ENCODE measurements around the gene WASF2.
"Not testable (repeated sequence)": the region's sequence is repeated elsewhere in the genome, so short reads cannot be mapped to it uniquely, and the experiment has no call there.

WASF2 gene

DNA sequence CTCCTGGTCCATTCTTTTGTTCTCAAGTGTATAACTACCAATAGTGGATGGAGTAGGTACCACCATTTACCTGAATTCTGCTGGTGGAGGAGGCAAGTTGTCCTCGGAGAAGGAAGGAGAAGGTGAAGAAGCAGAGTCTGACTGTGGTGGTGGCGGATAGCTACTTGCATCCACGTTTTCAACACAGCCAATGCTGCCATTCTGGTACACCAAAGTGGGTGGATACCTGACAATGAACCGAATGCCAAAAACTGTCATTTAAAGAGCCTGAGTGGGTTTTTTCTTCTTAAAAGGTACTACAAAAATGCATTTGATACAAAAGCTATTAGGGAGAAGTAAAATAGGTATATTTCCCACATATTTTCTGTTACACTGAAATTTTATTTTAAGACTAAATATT, 77.5 kb downstream of the WASF2 start:
- H3K27ac ChIP-seq (ENCODE audit: insufficient read depth, low read length, poor library complexity, severe bottlenecking) = no peak overlapping the region
- no peak overlapping the region for H3K4me3 ChIP-seq (ENCODE audit: insufficient read depth, low read depth, low read length, poor library complexity, severe bottlenecking)
- no peak for DNase-seq
- peaks cover 92% of the 10 kb centered on the region for H3K36me3 ChIP-seq (ENCODE audit: control insufficient read depth, insufficient read depth, low read length)
- no peaks in the 10 kb centered on the region for H3K9me3 ChIP-seq (ENCODE audit: control insufficient read depth, low read length)
- no peaks in the 10 kb centered on the region for H3K27me3 ChIP-seq (replicated peaks; ENCODE audit: control insufficient read depth, insufficient read depth, low read length, poor library complexity, severe bottlenecking)
- H3K4me1 ChIP-seq (ENCODE audit: control insufficient read depth, insufficient read depth, low read length, poor library complexity, severe bottlenecking) = no peaks in the 10 kb centered on the region

DNA sequence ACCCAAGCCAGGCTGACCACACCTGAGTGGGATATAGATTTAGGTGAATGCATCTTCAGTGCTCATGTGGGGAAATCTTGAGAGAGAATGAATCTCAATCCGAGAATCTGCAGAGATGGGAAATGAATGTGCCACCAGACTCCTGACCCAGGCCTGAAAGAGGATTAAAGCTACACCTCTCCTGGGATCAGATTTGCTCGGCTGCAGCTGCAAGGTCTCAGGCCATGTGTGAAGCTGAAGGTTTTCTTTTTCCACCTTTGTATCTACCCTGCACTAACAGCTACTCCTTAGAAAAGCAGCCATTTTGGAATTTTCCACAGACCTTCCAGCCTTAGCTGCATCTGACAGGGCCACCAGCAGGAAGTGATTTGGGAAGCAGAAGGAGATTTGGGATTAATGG, 79.3 kb downstream of the WASF2 start:
- H3K4me3 ChIP-seq (ENCODE audit: insufficient read depth, low read depth, low read length, poor library complexity, severe bottlenecking) = no peak overlapping the region
- H3K27me3 ChIP-seq (replicated peaks; ENCODE audit: control insufficient read depth, insufficient read depth, low read length, poor library complexity, severe bottlenecking) = no peaks in the 10 kb centered on the region

GRCh38 chr1:27409669-27410068, 80.3 kb downstream of the WASF2 start:
- H3K4me3 ChIP-seq (ENCODE audit: insufficient read depth, low read depth, low read length, poor library complexity, severe bottlenecking) = no peak overlapping the region
- no peaks in the 10 kb centered on the region for H3K27me3 ChIP-seq (replicated peaks; ENCODE audit: control insufficient read depth, insufficient read depth, low read length, poor library complexity, severe bottlenecking)
- no peaks in the 10 kb centered on the region for H3K4me1 ChIP-seq (ENCODE audit: control insufficient read depth, insufficient read depth, low read length, poor library complexity, severe bottlenecking)
- no peak for DNase-seq
- no peaks in the 10 kb centered on the region for H3K9me3 ChIP-seq (ENCODE audit: control insufficient read depth, low read length)
- H3K36me3 ChIP-seq (ENCODE audit: control insufficient read depth, insufficient read depth, low read length) = peaks cover 77% of the 10 kb centered on the region
- H3K27ac ChIP-seq (ENCODE audit: insufficient read depth, low read length, poor library complexity, severe bottlenecking) = no peak overlapping the region

More for the DNA sequence above, 79.3 kb downstream of the WASF2 start:
- Histone ChIP-seq H3K9me3 (ENCODE audit: control insufficient read depth, low read length) (no peaks in the 10 kb centered on the region), H3K36me3 (ENCODE audit: control insufficient read depth, insufficient read depth, low read length) (peaks cover 82% of the 10 kb centered on the region), H3K27ac (ENCODE audit: insufficient read depth, low read length, poor library complexity, severe bottlenecking) (no peak overlapping the region), H3K4me1 (ENCODE audit: control insufficient read depth, insufficient read depth, low read length, poor library complexity, severe bottlenecking) (no peaks in the 10 kb centered on the region)
- DNase-seq = no peak

DNA sequence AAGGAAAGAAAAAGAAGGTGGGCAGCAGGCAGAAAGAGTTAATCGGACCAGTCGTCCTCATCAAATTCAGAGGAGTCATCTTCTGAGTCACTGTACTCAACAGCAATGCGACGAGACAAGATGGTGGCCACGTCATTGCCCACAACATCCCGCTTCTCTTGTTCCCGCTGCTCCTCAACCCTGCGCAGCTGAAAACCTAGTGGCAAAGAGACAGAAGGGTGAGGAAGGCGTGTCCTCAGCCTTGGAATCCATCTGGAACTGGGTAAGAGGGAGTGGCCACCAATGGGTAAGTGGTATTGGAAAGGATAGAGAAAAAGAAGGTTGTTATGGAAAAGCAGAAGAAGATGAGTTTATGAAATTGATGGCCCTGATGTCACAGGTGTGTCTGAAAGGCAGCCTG, 81.8 kb downstream of the WASF2 start:
- Histone ChIP-seq H3K27me3 (replicated peaks; ENCODE audit: control insufficient read depth, insufficient read depth, low read length, poor library complexity, severe bottlenecking) (no peaks in the 10 kb centered on the region), H3K36me3 (ENCODE audit: control insufficient read depth, insufficient read depth, low read length) (peaks cover 63% of the 10 kb centered on the region), H3K4me3 (ENCODE audit: insufficient read depth, low read depth, low read length, poor library complexity, severe bottlenecking) (no peak overlapping the region), H3K4me1 (ENCODE audit: control insufficient read depth, insufficient read depth, low read length, poor library complexity, severe bottlenecking) (no peaks in the 10 kb centered on the region), H3K27ac (ENCODE audit: insufficient read depth, low read length, poor library complexity, severe bottlenecking) (no peak overlapping the region), H3K9me3 (ENCODE audit: control insufficient read depth, low read length) (no peaks in the 10 kb centered on the region)
- DNase-seq = no peak

- not testable (repeated sequence) for H3K27ac ChIP-seq (ENCODE audit: insufficient read depth, low read length, poor library complexity, severe bottlenecking); H3K4me1 ChIP-seq (ENCODE audit: control insufficient read depth, insufficient read depth, low read length, poor library complexity, severe bottlenecking); H3K4me3 ChIP-seq (ENCODE audit: insufficient read depth, low read depth, low read length, poor library complexity, severe bottlenecking); DNase-seq; H3K27me3 ChIP-seq (replicated peaks; ENCODE audit: control insufficient read depth, insufficient read depth, low read length, poor library complexity, severe bottlenecking); H3K9me3 ChIP-seq (ENCODE audit: control insufficient read depth, low read length)
- peaks cover 50% of the 10 kb centered on the region for H3K36me3 ChIP-seq (ENCODE audit: control insufficient read depth, insufficient read depth, low read length)
Observed at GRCh38 chr1:27406791-27407190, 83.2 kb downstream of the WASF2 start.

- no peaks in the 10 kb centered on the region for H3K9me3 ChIP-seq (ENCODE audit: control insufficient read depth, low read length)
- DNase-seq = no peak
- H3K4me3 ChIP-seq (ENCODE audit: insufficient read depth, low read depth, low read length, poor library complexity, severe bottlenecking) = no peak overlapping the region
- H3K27ac ChIP-seq (ENCODE audit: insufficient read depth, low read length, poor library complexity, severe bottlenecking) = no peak overlapping the region
- H3K27me3 ChIP-seq (replicated peaks; ENCODE audit: control insufficient read depth, insufficient read depth, low read length, poor library complexity, severe bottlenecking) = no peaks in the 10 kb centered on the region
- peaks cover 48% of the 10 kb centered on the region for H3K36me3 ChIP-seq (ENCODE audit: control insufficient read depth, insufficient read depth, low read length)
- no peaks in the 10 kb centered on the region for H3K4me1 ChIP-seq (ENCODE audit: control insufficient read depth, insufficient read depth, low read length, poor library complexity, severe bottlenecking)
Observed at GRCh38 chr1:27406362-27406680, 83.6 kb downstream of the WASF2 start.

DNA sequence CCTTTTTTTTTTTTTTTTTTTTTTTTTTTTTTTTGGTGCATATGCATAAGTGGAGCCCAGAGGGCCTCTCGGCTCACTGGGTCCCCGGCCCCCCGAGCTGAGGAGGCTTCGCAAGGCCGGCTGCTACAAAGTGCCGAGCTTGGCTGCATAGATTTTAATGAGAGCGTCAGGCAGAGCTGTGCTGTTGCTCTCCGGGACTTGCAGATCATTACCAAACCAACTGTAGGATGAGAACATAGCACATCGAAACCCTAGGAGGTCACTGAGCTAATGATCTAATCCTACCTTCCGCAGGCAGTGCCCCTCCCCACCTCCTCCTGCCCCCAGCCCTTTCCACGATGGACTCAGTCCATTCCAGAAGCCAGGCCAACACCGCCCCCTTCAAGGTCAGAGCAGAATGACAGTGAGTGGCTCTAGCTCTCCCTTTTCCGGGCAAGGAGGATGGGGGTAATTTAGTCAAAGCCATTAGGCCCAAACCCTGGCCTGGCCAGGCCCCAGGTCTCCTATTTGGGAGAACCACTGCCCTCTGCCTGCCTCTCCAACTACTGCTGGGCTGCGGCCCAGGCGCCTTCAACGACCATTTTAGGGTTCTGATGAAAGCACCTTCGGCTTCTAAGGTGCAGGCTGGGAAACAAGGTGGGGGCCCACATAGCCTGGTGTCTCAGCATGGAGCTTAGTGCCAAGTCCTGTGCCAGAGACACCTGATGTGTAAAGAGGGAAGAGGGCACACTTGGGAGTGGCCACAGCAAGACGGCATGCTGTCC, 84.2 kb downstream of the WASF2 start:
- not testable (repeated sequence) for H3K27me3 ChIP-seq (replicated peaks; ENCODE audit: control insufficient read depth, insufficient read depth, low read length, poor library complexity, severe bottlenecking); DNase-seq; H3K9me3 ChIP-seq (ENCODE audit: control insufficient read depth, low read length); H3K27ac ChIP-seq (ENCODE audit: insufficient read depth, low read length, poor library complexity, severe bottlenecking); H3K4me1 ChIP-seq (ENCODE audit: control insufficient read depth, insufficient read depth, low read length, poor library complexity, severe bottlenecking); H3K4me3 ChIP-seq (ENCODE audit: insufficient read depth, low read depth, low read length, poor library complexity, severe bottlenecking)
- peaks cover 42% of the 10 kb centered on the region for H3K36me3 ChIP-seq (ENCODE audit: control insufficient read depth, insufficient read depth, low read length)

DNA sequence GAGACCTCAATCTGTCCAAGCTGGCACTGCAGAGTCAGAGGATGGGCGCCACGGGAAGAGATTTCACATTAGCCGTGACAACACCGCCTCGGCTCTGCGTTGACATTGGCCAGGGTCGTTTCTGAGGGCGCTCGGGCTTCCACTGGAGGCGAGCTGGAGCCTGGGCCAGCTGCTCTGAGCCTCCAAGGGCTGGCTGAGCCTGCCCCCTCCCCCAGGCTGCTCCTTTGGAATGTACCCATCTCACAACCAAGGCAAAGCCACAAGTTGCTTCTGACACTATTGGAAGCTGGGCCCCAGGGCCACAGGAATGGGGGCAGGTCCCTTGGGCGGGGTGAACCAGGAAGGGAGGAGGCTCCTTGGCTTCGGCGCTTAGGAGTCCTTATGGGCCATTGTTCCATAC, 84.9 kb downstream of the WASF2 start:
- Histone ChIP-seq H3K36me3 (ENCODE audit: control insufficient read depth, insufficient read depth, low read length) (peaks cover 35% of the 10 kb centered on the region), H3K9me3 (ENCODE audit: control insufficient read depth, low read length) (no peaks in the 10 kb centered on the region), H3K27me3 (replicated peaks; ENCODE audit: control insufficient read depth, insufficient read depth, low read length, poor library complexity, severe bottlenecking) (no peaks in the 10 kb centered on the region), H3K27ac (ENCODE audit: insufficient read depth, low read length, poor library complexity, severe bottlenecking) (no peak overlapping the region), H3K4me3 (ENCODE audit: insufficient read depth, low read depth, low read length, poor library complexity, severe bottlenecking) (no peak overlapping the region), H3K4me1 (ENCODE audit: control insufficient read depth, insufficient read depth, low read length, poor library complexity, severe bottlenecking) (no peaks in the 10 kb centered on the region)
- DNase-seq = no peak

GRCh38 chr1:27403931-27404330, 86.0 kb downstream of the WASF2 start:
- no peak overlapping the region for H3K27ac ChIP-seq (ENCODE audit: insufficient read depth, low read length, poor library complexity, severe bottlenecking)
- H3K36me3 ChIP-seq (ENCODE audit: control insufficient read depth, insufficient read depth, low read length) = peaks cover 27% of the 10 kb centered on the region
- H3K4me3 ChIP-seq (ENCODE audit: insufficient read depth, low read depth, low read length, poor library complexity, severe bottlenecking) = no peak overlapping the region
- no peaks in the 10 kb centered on the region for H3K4me1 ChIP-seq (ENCODE audit: control insufficient read depth, insufficient read depth, low read length, poor library complexity, severe bottlenecking)
- H3K9me3 ChIP-seq (ENCODE audit: control insufficient read depth, low read length) = no peaks in the 10 kb centered on the region
- H3K27me3 ChIP-seq (replicated peaks; ENCODE audit: control insufficient read depth, insufficient read depth, low read length, poor library complexity, severe bottlenecking) = no peaks in the 10 kb centered on the region
- no peak for DNase-seq

GRCh38 chr1:27403065-27403726, 86.8 kb downstream of the WASF2 start:
- peaks cover 20% of the 10 kb centered on the region for H3K36me3 ChIP-seq (ENCODE audit: control insufficient read depth, insufficient read depth, low read length)
- no peaks in the 10 kb centered on the region for H3K9me3 ChIP-seq (ENCODE audit: control insufficient read depth, low read length)
- no peak for DNase-seq
- peak overlapping the region; percentile 9 for H3K27ac ChIP-seq (ENCODE audit: insufficient read depth, low read length, poor library complexity, severe bottlenecking)
- no peaks in the 10 kb centered on the region for H3K4me1 ChIP-seq (ENCODE audit: control insufficient read depth, insufficient read depth, low read length, poor library complexity, severe bottlenecking)
- no peak overlapping the region for H3K4me3 ChIP-seq (ENCODE audit: insufficient read depth, low read depth, low read length, poor library complexity, severe bottlenecking)
- H3K27me3 ChIP-seq (replicated peaks; ENCODE audit: control insufficient read depth, insufficient read depth, low read length, poor library complexity, severe bottlenecking) = no peaks in the 10 kb centered on the region
